Superior temporal gyrus (tissue), 1 donor: ENCODE measurements around the gene PTX4.

Source experiments
- DNase-seq: peaks from one replicate; pipeline ENCODE4 v3.0.0-alpha.2; 2016; ENCODE audit errors: extremely low spot score

PTX4 gene

GRCh38 chr16:1523581-1524245, 35.0 kb upstream of the PTX4 start:
- DNase-seq, result no peak

GRCh38 chr16:1520461-1520860, 31.7 kb upstream of the PTX4 start:
- no peak for DNase-seq

GRCh38 chr16:1519831-1520230, 31.1 kb upstream of the PTX4 start:
- no peak for DNase-seq

DNA sequence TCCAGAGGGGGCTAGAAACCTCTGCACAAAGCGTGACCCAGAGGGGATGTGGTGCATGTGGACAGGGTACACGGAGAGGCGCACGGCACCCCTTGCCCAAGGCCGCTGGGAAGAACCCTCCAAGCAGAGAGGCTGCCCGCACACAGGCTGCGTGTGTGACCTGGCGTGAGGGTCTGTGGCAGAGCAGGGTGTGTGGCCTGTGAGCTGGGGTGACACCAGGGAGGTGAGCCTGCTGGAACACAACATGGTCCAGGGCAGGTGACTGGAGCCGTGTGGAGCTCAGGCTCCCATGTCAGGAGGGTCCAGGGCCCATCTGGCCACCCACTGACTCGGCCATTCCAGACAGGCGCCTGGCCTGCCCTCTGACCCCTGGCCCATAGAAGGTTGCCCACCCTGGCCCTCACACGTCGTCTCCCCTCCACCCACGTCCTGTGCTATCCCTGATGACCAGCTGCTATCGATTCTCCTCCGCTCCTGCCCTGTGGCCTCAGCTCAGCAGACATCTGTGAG, 29.9 kb upstream of the PTX4 start:
- no peak for DNase-seq

DNA sequence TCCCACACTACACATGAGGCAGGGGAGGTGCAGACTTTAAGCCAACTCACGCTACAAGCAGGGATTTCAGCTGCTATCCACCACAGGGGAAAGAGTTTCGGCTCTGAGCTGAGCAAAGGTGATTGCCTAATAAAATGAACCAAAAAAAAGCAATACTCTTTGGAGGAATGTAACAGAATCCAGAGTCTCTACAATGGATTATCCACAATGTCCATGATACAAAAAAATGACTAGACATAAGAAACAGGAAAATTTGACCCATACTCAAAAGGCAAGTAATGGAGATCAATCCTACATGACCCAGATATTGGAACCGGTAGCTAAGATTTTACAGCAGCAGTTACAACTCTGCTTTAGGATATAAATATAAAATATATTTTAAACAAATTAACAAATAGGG, 25.8 kb upstream of the PTX4 start:
- DNase-seq, result no peak

- no peak for DNase-seq
Measured at GRCh38 chr16:1512774-1513173, 24.0 kb upstream of the PTX4 start.

DNA sequence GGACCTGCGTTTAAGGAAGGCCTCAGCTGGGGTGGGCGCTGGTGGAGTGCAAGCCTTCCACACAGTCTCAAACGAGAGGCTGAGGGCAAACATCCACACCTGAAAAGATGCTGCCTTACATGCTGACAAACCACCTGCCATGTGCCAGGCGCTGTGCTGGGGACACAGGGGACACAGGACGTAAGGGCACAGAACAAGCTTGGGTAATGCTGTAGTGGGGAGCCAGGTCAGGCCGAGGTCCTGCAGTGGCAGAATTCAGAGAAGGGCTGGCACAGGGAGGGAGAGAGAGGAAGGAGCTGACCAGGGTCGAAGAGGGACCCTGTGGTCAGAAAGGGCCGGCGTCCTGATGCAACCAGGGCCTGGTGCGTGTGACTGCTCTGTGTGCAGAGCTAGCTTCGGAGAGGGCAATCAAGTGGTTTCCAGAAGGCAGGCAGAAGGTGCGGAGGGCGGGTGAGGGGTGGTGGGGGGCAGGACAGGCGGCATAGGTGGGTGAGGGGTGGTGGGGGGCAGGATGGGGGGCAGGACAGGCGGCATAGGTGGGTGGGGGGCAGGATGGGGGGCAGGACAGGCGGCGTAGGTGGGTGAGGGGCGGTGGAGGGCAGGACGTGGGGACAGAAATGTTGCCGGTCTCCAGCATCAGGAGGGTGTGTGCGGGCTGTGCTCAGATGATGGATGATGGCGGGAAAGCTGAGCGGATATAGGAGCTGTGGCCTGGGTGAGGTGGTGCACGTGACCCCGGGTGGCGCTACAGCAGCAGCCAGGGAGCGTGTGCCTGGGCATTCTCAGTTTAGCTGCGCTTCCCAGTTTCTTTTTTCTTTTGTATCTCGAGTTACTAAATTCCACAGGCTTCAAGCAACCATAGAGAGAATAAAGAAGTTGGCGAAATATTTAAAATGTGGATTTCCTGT, 23.2 kb upstream of the PTX4 start:
- DNase-seq, result no peak

GRCh38 chr16:1510941-1511351, 22.2 kb upstream of the PTX4 start:
- DNase-seq, result no peak

DNA sequence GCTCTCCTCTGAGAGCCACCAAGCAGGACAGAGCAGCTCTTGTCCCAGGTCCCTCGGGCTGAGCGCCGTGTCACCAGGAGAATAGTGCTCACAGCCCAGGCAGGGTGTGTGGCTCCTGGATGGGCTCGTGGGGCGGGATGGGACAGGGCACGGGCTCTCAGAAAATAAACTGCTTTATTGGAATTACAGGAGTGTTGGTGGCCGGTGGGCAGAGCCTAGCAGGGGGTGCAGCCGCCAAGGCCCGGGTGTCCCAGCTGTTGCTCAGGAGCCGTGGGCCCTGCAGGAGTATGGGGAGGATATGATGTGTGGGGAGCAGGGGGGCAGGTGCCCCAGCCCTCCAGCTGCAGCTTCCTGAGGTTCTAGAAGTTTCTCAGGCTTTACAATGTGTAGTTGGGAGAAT, 21.5 kb upstream of the PTX4 start:
- no peak for DNase-seq

- no peak for DNase-seq
Measured at GRCh38 chr16:1509307-1510221, 20.8 kb upstream of the PTX4 start.

GRCh38 chr16:1508494-1509187, 19.9 kb upstream of the PTX4 start:
- no peak for DNase-seq

DNA sequence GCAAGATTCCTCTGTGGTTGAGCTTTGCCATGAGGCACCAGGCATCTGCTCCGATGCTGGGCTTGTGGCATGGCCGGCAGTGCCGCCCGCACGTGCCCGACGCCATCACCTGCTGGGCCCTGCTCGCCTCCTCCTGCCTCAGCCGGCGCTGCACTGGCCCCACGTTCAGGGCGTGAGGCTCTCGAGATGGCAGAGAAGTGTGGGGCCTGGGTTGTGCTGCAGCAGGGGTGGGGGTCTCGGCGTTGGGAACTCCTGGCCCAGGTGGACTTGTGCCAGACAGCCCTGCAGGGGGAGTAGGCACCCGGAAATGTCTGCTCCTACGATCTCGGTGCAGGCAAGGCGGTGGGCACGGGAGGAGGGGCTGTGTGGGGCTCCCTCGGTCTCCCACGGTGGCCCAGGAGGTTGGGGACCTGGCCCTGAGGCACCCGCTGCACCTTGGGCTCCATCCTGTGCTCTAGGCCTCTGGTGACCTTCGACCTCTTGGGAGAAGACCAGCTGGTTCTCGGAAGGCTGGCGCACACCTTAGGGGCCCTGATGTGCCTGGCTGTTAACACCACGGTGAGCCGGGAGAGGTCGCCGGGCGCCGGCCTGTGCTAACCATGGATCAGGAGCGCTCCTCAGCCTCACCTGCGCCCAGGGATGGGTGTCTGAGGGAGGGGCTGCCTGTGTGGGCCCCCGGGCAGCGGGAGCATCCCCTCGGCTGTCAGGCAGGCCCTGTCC, 17.9 kb upstream of the PTX4 start:
- no peak for DNase-seq

GRCh38 chr16:1505912-1506311, 17.2 kb upstream of the PTX4 start:
- no peak for DNase-seq

DNA sequence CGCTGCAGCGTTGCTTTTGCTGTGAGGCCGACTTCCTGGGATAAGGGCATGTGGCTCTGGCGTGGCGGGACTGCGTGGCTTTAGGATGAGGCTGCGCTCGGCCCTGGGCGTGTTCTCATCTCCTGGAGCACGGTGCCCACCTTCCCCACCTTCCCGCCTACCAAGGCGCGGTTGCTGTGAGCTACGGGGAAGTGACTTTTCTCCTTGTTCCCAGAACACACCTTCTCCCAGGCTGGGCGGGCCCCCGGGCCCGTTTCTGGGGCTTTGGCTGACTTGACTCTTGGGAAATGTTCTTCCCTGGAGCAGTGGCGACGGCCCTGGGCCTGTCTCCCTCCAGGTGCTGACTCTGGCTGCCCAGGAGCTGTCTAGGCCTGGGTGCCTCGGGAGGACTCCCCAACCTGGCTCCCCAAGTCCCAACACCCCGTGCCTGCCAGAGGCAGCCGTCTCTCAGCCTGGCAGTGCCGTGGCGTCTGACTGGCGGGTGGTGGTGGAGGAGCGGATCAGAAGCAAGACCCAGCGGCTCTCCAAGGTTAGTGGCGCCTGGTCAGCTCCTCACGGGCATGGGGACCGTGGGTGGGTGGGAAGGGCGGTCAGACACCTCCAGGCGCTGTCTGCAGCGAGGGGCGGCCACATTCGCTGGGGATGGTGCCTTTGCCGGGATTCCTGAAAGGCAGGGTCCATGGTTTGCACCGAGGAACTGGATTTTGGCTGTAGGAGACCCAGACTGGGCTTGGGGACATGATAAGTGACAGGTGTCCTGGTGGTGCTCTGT, 16.5 kb upstream of the PTX4 start:
- no peak for DNase-seq

DNA sequence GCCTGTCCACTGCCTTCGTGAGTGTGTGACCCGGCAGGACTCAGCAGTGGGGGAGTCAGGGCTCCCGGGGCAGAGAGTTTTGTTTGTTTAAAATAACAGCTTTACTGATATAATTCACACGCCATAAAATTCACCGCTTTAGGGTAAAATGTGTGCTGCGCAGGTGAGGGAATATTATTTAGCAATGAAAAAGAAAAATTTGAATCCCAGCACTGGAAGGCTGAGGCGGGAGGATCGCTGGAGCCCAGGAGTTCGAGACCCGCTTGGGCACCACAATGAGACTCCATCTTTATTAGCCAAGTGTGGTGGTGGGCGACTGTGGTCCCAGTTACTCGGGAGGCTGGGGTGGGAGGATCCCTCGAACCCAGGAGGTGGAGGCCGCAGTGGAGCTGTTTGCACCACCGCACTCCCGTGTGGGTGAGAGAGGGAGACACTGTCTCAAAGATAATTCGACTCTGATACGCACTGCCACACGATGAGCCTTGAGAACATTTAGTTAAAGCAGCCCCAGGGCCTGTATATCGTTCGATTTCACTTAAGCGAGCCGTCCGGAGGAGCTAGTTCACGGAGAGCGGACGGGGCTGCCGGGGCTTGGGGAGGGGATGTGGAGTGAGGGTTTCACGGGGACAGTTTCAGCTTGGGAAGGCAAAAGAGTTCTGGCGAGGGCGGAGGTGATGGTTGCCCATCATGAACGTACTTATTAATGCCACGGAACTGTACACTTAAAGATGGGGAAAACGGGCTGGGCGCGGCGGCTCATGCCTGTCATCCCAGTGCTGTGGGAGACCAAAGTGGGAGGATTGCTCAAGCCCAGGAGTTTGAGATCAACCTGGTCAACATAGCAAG, 14.6 kb upstream of the PTX4 start:
- no peak for DNase-seq

GRCh38 chr16:1502092-1503004, 13.6 kb upstream of the PTX4 start:
- no peak for DNase-seq

GRCh38 chr16:1501630-1502029, 12.9 kb upstream of the PTX4 start:
- no peak for DNase-seq
